NB4 (cell line): ENCODE measurements around the gene PDZK1IP1.

Experiments
- CTCF ChIP-seq: IDR thresholded peaks from one replicate; pipeline ENCODE4 v1.5.1; 2012; ENCODE audit warnings: low read depth, low read length
- MAX ChIP-seq: IDR thresholded peaks from 2 replicates; pipeline ENCODE4 v1.6.1; 2011; ENCODE audit warnings: low read depth, low read length
- MYC ChIP-seq: IDR thresholded peaks from 2 replicates; pipeline ENCODE4 v1.6.1; 2011; ENCODE audit warnings: low read depth, low read length
- POLR2A ChIP-seq: IDR thresholded peaks from 2 replicates; pipeline ENCODE4 v1.6.1; 2011; ENCODE audit warnings: mild to moderate bottlenecking; ENCODE audit not compliant: insufficient read length; ENCODE audit errors: extremely low read depth

GRCh38 chr1:47198214-47198613 is 8.4 kb upstream of the PDZK1IP1 start:
- TF ChIP-seq CTCF (no peak), MAX (no peak), POLR2A (no peak), MYC (no peak)
